GM12892 (cell line): Measurements from ENCODE around the gene RNF166.

Experiments used
- DNase-seq: peaks from one replicate; pipeline ENCODE4 v3.0.0; 2011; ENCODE audit not compliant: insufficient read length
- FAIRE-seq: peaks from 2 replicates; lab custom pipeline; 2011; peaks lifted over from hg19 to GRCh38; lab: Jason Lieb, UNC
- POLR2A ChIP-seq: IDR thresholded peaks from 2 replicates; pipeline ENCODE4 v1.6.1; 2011; ENCODE audit warnings: low read depth, low read length, control low read depth
- POLR2AphosphoS5 ChIP-seq: IDR thresholded peaks from 2 replicates; pipeline ENCODE4 v1.6.1; 2011; ENCODE audit warnings: low read depth, low read length, control low read depth
- TAF1 ChIP-seq: IDR thresholded peaks from 2 replicates; pipeline ENCODE4 v1.6.1; 2011; ENCODE audit warnings: low read depth, mild to moderate bottlenecking, control low read depth, low read length, borderline replicate concordance

The RNF166 gene

DNA sequence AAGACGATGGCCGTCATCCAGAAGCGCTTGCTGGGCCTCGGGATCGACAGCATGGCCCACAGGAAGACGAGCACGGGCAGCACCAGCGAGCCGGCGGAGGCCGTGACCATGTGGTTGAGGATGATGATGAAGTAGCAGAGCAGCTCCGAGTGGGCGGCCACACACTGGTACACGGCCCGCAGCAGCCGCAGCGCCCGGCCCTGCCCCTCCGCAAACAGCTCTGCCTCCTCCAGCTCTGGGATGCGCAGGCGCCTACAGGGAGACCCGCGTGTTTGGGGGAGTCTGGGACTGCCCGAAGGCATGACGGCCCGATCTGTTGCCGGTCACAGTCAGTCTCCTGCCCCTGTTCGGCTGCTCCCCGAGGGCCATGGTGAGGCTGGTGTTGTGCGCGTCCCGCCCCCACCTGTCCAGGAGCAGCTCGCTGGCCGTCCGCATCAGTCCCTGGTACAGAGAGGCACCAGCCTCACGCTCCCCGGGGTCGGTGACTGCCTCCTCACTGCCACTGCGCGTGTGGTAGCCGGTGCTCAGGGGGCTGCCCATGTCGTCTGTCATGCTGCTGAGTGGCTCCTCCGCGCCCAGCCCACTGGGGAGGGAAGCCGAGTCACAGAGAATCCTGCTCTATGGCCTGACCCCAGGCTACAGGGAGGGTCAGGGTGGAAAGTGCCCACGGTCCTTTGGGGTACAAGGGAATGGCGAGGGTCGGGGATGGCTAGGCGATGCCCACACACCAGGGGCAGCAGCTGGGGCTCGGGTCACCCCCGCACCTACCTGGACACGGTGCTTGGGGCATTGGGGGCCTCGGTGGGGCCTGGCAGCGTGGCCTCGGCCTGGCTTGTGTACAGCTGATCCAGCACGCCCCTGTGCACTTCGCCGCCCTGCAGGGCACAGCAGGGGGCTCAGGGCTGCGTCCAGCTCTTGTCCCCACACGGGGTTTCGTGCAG is 15.9 kb upstream of the RNF166 start:
- TF ChIP-seq POLR2AphosphoS5 (no peak), POLR2A (no peak), TAF1 (no peak)
- FAIRE-seq (no peak), DNase-seq (no peak)

GRCh38 chr16:88721236-88721635 is 15.0 kb upstream of the RNF166 start:
- no peak for DNase-seq
- no peak for TF ChIP-seq POLR2AphosphoS5
- no peak for TF ChIP-seq TAF1
- TF ChIP-seq POLR2A: no peak
- no peak for FAIRE-seq

DNA sequence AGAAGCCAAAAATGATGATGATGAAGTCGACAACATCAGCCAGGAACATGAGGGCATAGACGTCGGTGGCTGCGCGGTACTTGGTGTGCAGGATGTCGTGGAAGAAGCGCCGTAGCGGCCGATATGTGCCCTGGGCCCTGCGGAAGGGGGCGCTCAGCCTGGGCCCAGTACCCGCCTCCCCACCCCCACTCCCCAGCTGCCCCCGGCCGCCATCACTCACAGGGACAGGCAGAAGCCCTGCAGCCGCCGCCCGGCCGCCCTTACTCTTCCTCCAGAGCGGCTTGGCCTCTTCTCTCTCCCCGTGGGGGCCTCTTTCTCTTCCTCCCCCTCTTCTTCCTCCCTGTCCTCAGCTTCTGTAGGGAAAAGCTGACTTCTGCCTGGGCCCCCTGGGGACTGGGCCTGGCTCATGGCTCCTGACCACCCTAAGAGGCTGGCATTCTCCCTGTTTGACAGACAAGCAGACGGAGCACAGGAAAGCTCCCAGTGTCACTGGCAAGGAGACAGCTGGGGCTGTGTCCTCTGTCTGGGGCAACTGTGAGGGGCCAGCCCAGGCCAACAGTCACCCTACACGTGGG is 14.3 kb upstream of the RNF166 start:
- no peak for FAIRE-seq
- TF ChIP-seq POLR2AphosphoS5: no peak
- no peak for TF ChIP-seq POLR2A
- no peak for TF ChIP-seq TAF1

GRCh38 chr16:88719933-88720296 is 13.7 kb upstream of the RNF166 start:
- DNase-seq: no peak
- FAIRE-seq: no peak
- TF ChIP-seq TAF1 (no peak), POLR2A (no peak), POLR2AphosphoS5 (no peak)

More for the DNA sequence above, 14.3 kb upstream of the RNF166 start:
- no peak for DNase-seq

DNA sequence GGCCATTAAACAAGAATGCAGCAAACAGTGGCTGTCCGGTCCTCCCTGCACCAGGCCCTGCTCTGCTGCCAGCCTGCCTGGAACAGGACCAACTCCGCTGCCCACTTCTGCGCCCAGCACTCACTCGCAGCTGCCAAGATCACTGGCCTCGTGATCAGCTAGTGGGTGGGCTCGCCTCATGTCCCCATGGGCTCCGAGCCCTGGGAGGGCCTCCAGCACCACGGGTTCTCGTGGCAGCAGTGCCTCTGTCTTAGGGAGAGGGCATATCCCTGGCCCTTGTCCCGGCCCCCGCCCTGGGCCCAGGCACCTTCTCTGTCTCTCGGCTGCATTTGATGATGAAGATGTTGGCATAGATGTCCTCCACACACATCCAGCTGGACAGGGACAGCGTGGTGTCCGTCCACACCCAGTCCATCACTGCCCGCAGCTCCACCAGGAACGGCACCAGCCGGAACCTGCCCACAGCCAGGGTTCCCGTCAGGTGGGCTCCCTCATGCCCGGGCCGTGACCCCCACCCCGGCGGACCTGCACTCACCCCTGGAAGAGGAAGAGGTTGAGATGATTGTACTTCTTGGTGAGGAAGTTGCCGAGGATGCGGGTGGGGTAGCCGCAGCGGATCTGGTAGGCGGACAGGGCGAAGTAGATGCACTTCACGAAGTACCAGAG is 13.2 kb upstream of the RNF166 start:
- TF ChIP-seq TAF1: no peak
- no peak for TF ChIP-seq POLR2A
- TF ChIP-seq POLR2AphosphoS5: no peak
- FAIRE-seq: no peak
- DNase-seq: no peak

DNA sequence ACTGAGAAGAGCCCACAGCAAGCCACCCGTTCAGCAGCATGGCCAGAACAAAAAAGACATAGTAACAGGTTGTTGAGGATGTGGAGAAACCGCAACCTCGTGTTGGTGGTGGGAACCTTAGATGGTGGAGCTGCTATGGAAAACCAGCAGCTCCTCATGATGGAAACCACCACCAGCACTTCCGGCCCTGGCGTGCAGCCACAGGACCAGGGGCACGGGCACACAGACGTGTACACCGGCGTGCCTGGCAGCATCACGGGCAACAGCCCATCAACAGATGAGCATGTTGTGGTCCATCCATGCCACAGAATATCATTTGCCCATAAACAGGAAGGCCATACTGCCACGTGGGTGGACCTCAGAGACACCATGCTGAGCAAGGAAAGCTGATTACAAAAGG is 12.0 kb upstream of the RNF166 start:
- no peak for TF ChIP-seq TAF1
- no peak for TF ChIP-seq POLR2AphosphoS5
- TF ChIP-seq POLR2A: no peak
- FAIRE-seq: no peak
- DNase-seq: no peak

DNA sequence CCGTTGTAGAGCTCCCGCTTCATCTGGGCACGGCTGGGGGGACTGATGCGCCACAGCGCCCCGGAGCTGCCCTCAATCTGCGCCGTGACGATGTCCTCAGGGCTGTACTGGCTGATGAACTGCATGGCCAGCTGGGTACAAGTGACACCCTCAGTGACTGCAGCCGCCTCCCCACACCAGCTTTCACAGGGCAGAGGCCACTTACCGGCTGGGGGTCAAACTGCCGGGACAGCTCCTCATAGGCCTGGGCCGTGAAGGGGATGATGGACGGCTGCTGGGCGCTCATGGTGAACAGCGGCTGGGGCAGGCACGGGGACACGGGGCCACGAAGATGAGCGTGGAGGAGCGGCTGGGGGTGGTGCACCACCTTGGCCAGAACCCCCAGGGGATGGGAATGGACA is 10.4 kb upstream of the RNF166 start:
- no peak for FAIRE-seq
- TF ChIP-seq TAF1 (no peak), POLR2A (no peak), POLR2AphosphoS5 (no peak)
- DNase-seq: no peak

GRCh38 chr16:88716201-88716600 is 10.0 kb upstream of the RNF166 start:
- DNase-seq (no peak), FAIRE-seq (no peak)
- no peak for TF ChIP-seq TAF1
- no peak for TF ChIP-seq POLR2AphosphoS5
- TF ChIP-seq POLR2A: no peak

DNA sequence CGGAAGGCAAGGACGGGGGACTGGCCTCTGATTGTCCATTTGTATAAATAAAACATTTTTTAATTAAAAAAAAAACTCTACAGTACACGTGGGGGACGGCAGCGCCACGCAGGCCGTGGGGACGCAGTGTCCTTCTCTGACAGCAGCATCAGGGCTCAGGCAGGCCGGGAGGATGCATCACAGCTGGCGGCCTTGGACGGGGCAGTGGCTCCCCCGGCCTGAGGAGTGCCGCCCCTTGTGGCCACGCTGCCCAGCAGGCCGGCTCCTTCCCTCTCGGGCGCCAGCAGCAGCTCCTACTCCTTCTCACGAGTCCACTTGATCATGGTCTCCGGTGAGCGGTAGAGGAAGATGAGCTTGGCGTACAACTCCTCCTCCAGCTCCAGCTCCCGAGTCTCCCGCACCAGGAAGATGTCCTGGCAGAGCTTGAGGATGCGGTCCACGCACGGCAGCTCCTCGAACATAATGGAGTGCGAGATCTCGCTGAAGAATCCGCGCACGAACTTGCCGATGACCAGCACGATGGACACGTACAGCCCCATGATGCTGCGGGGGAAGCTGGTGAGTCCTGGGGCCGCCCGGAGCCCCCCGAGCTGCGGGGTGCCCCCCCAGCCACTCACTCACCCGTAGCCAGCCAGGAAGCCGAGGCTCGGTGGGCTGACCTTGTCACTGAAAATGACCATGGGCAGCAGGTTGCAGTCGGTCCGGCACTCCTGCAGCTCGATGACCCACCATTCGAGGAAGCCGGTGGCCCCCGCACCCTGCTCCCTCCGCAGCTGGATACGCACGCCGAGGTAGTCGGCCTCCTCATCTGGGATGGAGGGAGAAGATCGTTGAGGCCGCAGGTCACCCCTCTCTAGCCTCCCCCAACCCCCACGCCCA is 9.3 kb upstream of the RNF166 start:
- TF ChIP-seq TAF1 (no peak), POLR2A (no peak), POLR2AphosphoS5 (no peak)
- DNase-seq: no peak
- no peak for FAIRE-seq

- DNase-seq (no peak), FAIRE-seq (no peak)
- TF ChIP-seq POLR2AphosphoS5 (no peak), TAF1 (no peak), POLR2A (no peak)
Observed at GRCh38 chr16:88714420-88715302, 8.5 kb upstream of the RNF166 start.
